Stomach (tissue), 4 donors: ENCODE results near the gene C4orf50.

ENCODE experiments used
- POLR2A ChIP-seq, 4 donors: fragments of 450-650 bp; IDR thresholded peaks; one replicate each; pipeline ENCODE4 v1.6.1; 2016; ENCODE audit warnings: antibody characterized with exemption in 4 of 4, control low read depth in 2 of 4, mild to moderate bottlenecking in 1 of 4, moderate library complexity in 1 of 4
- POLR2AphosphoS5 ChIP-seq, 3 donors: sonication (generic); formaldehyde crosslinking; IDR thresholded peaks; one replicate each; pipeline ENCODE4 v1.6.1; 2016; ENCODE audit warnings: antibody characterized with exemption in 3 of 3
- TF ChIP-seq, protein P1 (sequence below), 7 experiments: fragments of 450-650 bp in 4 of 7; fragments of 200-600 bp in 3 of 7; sonication (generic) in 3 of 7; IDR thresholded peaks; one replicate each; pipeline ENCODE4 v1.5.1; 2016 to 2019; ENCODE audit warnings: antibody characterized with exemption in 7 of 7, control low read depth in 2 of 7, mild to moderate bottlenecking in 1 of 7

DNA sequence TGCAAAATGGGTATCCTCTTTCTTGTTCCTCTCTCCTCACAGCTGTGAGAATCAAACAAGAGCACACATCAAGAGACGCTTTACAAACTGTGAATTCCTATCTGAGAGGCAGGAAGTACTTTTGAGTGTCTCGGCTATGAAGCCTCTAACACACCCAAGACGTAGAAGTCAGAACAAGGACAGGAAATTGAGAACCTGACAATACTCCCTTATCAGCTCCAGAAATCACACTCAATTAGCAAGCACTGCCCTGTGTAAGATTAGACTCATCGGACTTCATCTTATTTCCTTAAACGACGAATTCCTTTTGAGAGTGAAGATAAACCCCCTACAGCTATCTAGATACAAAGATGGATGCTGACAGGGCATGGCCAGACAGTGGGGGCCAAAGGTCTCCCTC lies 74.7 kb downstream of the C4orf50 start:
- no peak for TF ChIP-seq POLR2AphosphoS5 (IDR thresholded peaks at IDR 0.05)
- TF ChIP-seq, protein P1, sequence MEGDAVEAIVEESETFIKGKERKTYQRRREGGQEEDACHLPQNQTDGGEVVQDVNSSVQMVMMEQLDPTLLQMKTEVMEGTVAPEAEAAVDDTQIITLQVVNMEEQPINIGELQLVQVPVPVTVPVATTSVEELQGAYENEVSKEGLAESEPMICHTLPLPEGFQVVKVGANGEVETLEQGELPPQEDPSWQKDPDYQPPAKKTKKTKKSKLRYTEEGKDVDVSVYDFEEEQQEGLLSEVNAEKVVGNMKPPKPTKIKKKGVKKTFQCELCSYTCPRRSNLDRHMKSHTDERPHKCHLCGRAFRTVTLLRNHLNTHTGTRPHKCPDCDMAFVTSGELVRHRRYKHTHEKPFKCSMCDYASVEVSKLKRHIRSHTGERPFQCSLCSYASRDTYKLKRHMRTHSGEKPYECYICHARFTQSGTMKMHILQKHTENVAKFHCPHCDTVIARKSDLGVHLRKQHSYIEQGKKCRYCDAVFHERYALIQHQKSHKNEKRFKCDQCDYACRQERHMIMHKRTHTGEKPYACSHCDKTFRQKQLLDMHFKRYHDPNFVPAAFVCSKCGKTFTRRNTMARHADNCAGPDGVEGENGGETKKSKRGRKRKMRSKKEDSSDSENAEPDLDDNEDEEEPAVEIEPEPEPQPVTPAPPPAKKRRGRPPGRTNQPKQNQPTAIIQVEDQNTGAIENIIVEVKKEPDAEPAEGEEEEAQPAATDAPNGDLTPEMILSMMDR (IDR thresholded peaks at IDR 0.05): no peak
- no peak for TF ChIP-seq POLR2A (IDR thresholded peaks at IDR 0.05)
